ENCODE data around the gene ASTN2. TPM values are rescaled to one million over a fixed set of nuclear protein-coding genes. Genes with fewer than 3 reads are reported as not detected.

ASTN2 gene
- total and polyA plus RNA-seq, 10 of the 15 experiments (the other 5 are each of a cell fraction or from before 2014, with no cell fraction given) = 1.4 to 15.7 (median 7.0) TPM

GRCh38 chr9:116587919-116588318 lies 826.9 kb downstream of the ASTN2 start:
- DNase-seq (ENCODE audit: low read depth, low spot score) (no peak), FAIRE-seq (no peak), ATAC-seq (no peak)
- in situ Hi-C loops (cut with MboI) = no loop called here
- Histone ChIP-seq H3K9ac (ENCODE audit: control insufficient read depth, insufficient read depth, low read length) (no peak overlapping the region), H3K79me2 (ENCODE audit: control insufficient read depth, insufficient read depth, low read length) (no peaks in the 10 kb centered on the region), H4K20me1 (ENCODE audit: control insufficient read depth, insufficient read depth) (no peaks in the 10 kb centered on the region), H3K27ac (ENCODE audit: control insufficient read depth, insufficient read depth) (no peak overlapping the region), H3K4me2 (ENCODE audit: control insufficient read depth, insufficient read depth) (no peak overlapping the region), H3K4me1 (ENCODE audit: control insufficient read depth, insufficient read depth, low read length) (no peaks in the 10 kb centered on the region), H3K36me3 (ENCODE audit: control insufficient read depth in 2 of 2, insufficient read depth in 2 of 2, low read length in 1 of 2) (no peaks in the 10 kb centered on the region; a peak in 1 of 4 replicates), H2AFZ (ENCODE audit: control insufficient read depth, low read depth, low read length) (no peak overlapping the region), H3K27me3 (replicated peaks in 1 of 2; ENCODE audit: control insufficient read depth in 2 of 2, insufficient read depth in 2 of 2, low read length in 1 of 2) (no peaks in the 10 kb centered on the region), H3K4me3 (no peak overlapping the region), H3K9me3 (replicated peaks; ENCODE audit: control insufficient read depth, insufficient read depth, low read length) (peaks cover 6% of the 10 kb centered on the region; the same call in 2 of the 3 replicates)
- no TSS peak for BruUV-seq (replicated peaks)
- CTCF ChIA-PET = interaction anchor here (1.2 kb wide), 1 partner anchor 16 kb away, joined by 5 read pairs; no protein-coding TSS in a partner anchor
- RAD21 ChIA-PET (ENCODE audit: unreplicated experiment) = no interaction called here
- POLR2A ChIA-PET = no interaction called here
- SMC1A ChIA-PET (ENCODE audit: uncharacterized antibody, unreplicated experiment) = no interaction called here
- TF ChIP-seq HDAC6 (IDR thresholded peaks at IDR 0.05; ENCODE audit: unreplicated experiment) (no peak), PAX5 (IDR thresholded peaks at IDR 0.05; ENCODE audit: borderline replicate concordance, low read depth, low read length) (no peak), REST (IDR thresholded peaks at IDR 0.05; ENCODE audit: low read depth, low read length) (no peak)
- WGBS (ENCODE audit: insufficient coverage, insufficient replicate concordance, low lambda C conversion rate, missing lambda C conversion rate) = 100% methylated on average over 1 of the region's 1 CpG
- intact Hi-C loops (cut with micrococcal nuclease; ENCODE audit: unreplicated experiment) = loop anchor here (2.0 kb wide), 1 partner anchor 73 kb away; no protein-coding TSS in a partner anchor

- peaks cover 4% of the 10 kb centered on the region; the same call in 2 of the 3 replicates for H3K9me3 ChIP-seq (replicated peaks; ENCODE audit: control insufficient read depth, insufficient read depth, low read length)
- FAIRE-seq = no peak
- ChIA-PET RAD21 (ENCODE audit: unreplicated experiment) (no interaction called here), POLR2A (no interaction called here), SMC1A (ENCODE audit: uncharacterized antibody, unreplicated experiment) (no interaction called here), CTCF (interaction anchor here (0.7 kb wide), 1 partner anchor 10 kb away, joined by 3 read pairs; no protein-coding TSS in a partner anchor)
- H3K4me3 ChIP-seq = no peak overlapping the region
- H3K79me2 ChIP-seq (ENCODE audit: control insufficient read depth, insufficient read depth, low read length) = no peaks in the 10 kb centered on the region
- in situ Hi-C loops (cut with MboI) = no loop called here
- no TSS peak for BruUV-seq (replicated peaks)
- ATAC-seq = no peak
- no peaks in the 10 kb centered on the region for H3K4me1 ChIP-seq (ENCODE audit: control insufficient read depth, insufficient read depth, low read length)
- no peak overlapping the region for H3K4me2 ChIP-seq (ENCODE audit: control insufficient read depth, insufficient read depth)
- DNase-seq (ENCODE audit: low read depth, low spot score) = no peak
- H4K20me1 ChIP-seq (ENCODE audit: control insufficient read depth, insufficient read depth) = no peaks in the 10 kb centered on the region
- 0% methylated on average over 1 of the region's 1 CpG for WGBS (ENCODE audit: insufficient coverage, insufficient replicate concordance, low lambda C conversion rate, missing lambda C conversion rate)
- H2AFZ ChIP-seq (ENCODE audit: control insufficient read depth, low read depth, low read length) = no peak overlapping the region
- no peaks in the 10 kb centered on the region for H3K36me3 ChIP-seq (ENCODE audit: control insufficient read depth in 2 of 2, insufficient read depth in 2 of 2, low read length in 1 of 2)
- intact Hi-C loops (cut with micrococcal nuclease; ENCODE audit: unreplicated experiment) = no loop called here
- H3K9ac ChIP-seq (ENCODE audit: control insufficient read depth, insufficient read depth, low read length) = no peak overlapping the region
- H3K27ac ChIP-seq (ENCODE audit: control insufficient read depth, insufficient read depth) = no peak overlapping the region
- no peaks in the 10 kb centered on the region for H3K27me3 ChIP-seq (replicated peaks in 1 of 2; ENCODE audit: control insufficient read depth in 2 of 2, insufficient read depth in 2 of 2, low read length in 1 of 2)
- no peak for TF ChIP-seq KDM1A (IDR thresholded peaks at IDR 0.05; ENCODE audit: borderline replicate concordance)
- no peak for TF ChIP-seq MXI1 (IDR thresholded peaks at IDR 0.05; ENCODE audit: low read depth, low read length)
- TF ChIP-seq, protein P1, sequence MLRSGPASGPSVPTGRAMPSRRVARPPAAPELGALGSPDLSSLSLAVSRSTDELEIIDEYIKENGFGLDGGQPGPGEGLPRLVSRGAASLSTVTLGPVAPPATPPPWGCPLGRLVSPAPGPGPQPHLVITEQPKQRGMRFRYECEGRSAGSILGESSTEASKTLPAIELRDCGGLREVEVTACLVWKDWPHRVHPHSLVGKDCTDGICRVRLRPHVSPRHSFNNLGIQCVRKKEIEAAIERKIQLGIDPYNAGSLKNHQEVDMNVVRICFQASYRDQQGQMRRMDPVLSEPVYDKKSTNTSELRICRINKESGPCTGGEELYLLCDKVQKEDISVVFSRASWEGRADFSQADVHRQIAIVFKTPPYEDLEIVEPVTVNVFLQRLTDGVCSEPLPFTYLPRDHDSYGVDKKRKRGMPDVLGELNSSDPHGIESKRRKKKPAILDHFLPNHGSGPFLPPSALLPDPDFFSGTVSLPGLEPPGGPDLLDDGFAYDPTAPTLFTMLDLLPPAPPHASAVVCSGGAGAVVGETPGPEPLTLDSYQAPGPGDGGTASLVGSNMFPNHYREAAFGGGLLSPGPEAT (IDR thresholded peaks at IDR 0.05; ENCODE audit: low read depth) = no peak
- TF ChIP-seq, protein P2, sequence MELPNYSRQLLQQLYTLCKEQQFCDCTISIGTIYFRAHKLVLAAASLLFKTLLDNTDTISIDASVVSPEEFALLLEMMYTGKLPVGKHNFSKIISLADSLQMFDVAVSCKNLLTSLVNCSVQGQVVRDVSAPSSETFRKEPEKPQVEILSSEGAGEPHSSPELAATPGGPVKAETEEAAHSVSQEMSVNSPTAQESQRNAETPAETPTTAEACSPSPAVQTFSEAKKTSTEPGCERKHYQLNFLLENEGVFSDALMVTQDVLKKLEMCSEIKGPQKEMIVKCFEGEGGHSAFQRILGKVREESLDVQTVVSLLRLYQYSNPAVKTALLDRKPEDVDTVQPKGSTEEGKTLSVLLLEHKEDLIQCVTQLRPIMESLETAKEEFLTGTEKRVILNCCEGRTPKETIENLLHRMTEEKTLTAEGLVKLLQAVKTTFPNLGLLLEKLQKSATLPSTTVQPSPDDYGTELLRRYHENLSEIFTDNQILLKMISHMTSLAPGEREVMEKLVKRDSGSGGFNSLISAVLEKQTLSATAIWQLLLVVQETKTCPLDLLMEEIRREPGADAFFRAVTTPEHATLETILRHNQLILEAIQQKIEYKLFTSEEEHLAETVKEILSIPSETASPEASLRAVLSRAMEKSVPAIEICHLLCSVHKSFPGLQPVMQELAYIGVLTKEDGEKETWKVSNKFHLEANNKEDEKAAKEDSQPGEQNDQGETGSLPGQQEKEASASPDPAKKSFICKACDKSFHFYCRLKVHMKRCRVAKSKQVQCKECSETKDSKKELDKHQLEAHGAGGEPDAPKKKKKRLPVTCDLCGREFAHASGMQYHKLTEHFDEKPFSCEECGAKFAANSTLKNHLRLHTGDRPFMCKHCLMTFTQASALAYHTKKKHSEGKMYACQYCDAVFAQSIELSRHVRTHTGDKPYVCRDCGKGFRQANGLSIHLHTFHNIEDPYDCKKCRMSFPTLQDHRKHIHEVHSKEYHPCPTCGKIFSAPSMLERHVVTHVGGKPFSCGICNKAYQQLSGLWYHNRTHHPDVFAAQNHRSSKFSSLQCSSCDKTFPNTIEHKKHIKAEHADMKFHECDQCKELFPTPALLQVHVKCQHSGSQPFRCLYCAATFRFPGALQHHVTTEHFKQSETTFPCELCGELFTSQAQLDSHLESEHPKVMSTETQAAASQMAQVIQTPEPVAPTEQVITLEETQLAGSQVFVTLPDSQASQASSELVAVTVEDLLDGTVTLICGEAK (IDR thresholded peaks at IDR 0.05; ENCODE audit: borderline replicate concordance) = no peak
These were observed 829.0 kb downstream of the ASTN2 start for GRCh38 chr9:116585896-116586295.
